NCI-H2171 (cell line): ENCODE results near the gene CNKSR2.
"Not testable (repeated sequence)": the region's sequence is repeated elsewhere in the genome, so short reads cannot be mapped to it uniquely, and the experiment has no call there.

Experiments used
- DNase-seq: peaks from one replicate; lab custom pipeline; 2025; lab: John Stamatoyannopoulos, UW

Gene CNKSR2

DNA sequence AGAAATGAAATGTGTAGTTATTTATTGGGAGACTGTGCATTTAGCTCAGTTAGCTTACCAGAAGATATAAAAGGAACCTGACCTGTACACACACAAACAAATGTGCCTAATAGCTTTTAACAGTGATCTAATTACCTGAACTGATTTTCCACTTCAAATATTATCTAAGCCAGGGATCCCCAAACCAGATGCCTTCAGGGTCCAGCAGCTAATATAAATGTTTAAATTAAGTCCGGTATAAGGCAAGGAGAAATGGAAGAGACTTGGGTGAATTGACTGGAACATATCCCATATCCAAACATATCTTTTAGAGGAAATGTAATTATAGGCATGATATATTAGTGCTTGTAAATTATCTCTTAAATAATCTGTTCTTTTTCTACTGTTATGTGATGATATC is 66.7 kb downstream of the CNKSR2 start:
- no peak for DNase-seq

- DNase-seq, result no peak
Measured at GRCh38 chrX:21457718-21458117, 83.5 kb downstream of the CNKSR2 start.

DNA sequence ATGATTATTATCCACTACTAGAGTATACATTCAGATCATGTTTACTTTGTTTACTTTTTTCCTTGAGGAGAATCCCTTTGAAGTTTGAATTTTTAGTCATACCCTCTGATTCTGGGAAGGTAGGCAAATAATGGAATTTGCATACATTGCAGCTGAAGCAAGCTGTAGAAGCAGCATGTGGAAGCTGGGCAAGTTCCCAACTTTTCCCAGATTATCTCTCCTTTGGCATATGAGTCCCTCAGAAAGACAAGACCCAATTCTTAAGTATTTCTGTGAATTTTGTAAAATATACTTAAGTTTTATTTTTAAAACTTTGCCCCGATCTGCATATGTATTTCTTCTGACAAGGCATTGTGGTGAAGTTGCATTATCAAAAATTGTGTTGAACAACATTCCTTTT is 94.9 kb downstream of the CNKSR2 start:
- DNase-seq, result no peak

DNA sequence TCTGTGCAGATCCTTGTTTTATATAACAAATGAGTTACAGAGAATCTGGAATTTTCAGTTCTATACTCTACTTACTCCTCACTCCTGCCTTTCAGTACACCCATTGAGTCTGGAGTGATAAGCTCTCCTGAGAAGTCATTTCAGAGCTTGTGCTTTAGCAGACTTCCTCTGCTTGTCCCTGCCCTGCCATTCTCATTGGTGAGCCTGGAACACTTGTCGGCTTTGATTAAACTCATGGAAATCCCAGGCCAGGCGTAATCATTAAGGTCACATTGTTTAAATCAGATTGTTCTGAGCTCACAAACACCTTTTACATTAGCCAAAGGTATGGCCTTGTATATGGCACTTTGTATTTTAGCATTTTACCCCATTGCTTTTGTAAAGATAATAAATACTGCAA is 102.7 kb downstream of the CNKSR2 start:
- DNase-seq, result no peak

DNA sequence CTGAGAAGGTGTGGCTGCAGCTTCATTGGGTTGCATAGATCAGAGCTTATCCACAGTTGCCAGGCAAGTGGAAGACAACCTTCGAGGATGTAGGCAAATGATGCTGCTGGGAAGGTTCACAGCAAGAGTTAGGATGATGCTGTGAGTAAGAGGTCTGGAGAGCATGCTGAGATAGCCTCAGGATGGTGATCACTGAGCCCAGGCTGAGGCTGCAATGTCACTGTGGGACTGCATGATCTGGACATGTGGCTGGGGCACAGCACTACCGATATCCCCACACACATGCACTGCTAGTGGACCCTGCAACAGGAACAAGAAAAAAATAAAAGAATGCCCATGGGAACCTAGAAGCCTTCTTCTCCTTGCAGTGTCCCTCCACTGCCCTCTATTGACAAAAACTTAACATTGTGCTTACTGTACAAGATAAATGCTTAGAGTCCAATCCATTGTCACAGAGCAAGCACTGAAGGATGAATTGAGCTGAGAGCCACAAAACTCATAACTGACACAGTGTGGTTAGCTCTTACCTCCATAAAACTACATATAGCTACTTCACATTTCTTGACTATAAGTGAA is 105.6 kb downstream of the CNKSR2 start:
- peak; percentile 20 for DNase-seq

- DNase-seq, result no peak
Measured at GRCh38 chrX:21481761-21482160, 107.5 kb downstream of the CNKSR2 start.

GRCh38 chrX:21484051-21484450 is 109.8 kb downstream of the CNKSR2 start:
- not testable (repeated sequence) for DNase-seq

DNA sequence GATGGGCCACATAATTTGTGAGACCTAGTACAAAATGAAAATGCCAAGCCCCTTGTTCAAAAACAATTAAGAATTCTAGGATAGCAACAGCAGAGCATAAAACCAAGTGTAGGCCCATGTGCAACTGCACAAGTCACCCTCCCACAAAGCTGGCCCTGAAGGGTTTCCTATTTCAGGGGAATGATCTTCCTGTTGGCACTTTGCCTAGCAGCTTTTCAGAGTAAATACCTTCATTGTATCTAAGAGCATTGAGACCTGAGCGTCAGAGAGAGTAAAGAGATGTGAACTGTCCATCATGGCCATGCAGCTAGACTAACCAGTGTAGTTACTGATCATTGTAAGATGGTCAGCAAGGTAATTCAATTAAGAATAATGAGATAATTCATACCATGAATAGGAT is 113.6 kb downstream of the CNKSR2 start:
- DNase-seq, result peak; percentile 56

GRCh38 chrX:21490341-21490740 is 116.1 kb downstream of the CNKSR2 start:
- DNase-seq, result peak; percentile 2

DNA sequence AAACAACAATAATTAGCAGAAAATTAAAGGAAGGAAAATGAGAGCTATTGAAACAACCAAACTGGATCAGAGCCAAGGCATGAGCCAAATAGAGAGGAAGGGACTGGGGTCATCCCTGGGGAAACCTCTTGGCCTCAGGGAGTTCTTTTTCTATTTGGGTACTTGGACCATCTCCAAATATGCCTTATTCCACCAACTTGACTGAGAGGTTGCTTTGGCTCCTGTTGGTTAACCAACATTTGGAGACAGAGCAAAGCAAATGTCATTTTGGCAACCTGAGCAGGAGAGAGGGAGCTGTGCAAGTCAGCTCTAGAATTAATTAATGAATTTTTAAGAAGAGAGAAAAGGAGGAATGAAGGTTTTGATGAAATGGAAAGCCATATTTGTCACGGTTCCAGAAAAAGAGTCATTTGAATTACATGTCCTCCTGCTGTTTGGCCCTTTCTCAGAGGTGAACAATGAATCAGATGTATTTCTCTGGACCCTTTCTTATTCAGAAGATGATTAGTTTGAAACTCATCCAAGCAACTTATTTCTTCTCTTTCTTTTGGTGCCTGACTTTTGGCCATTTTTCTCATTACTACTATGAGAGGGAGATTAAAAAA is 119.1 kb downstream of the CNKSR2 start:
- DNase-seq, result peak; percentile 10

DNA sequence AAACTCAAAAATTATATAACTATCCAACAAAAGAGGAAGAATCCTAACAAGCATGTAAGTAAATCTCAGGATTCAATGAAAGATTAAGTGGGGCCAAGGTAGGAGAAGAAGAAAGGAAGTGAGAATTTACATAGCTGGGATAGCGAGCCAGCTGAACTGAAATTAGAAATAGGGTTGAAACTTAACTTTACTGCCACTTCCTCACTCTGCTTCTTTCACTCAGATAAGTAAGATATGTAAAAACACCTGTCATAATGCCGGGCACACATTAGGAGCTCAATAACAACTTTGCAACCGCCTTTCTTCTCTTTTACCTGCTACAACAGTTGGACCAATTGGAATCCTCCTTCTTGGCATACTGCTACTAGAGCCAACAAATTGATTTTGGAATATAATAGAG is 129.4 kb downstream of the CNKSR2 start:
- DNase-seq, result no peak

- no peak for DNase-seq
Measured at GRCh38 chrX:21509912-21510311, 135.7 kb downstream of the CNKSR2 start.

- no peak for DNase-seq
Measured at GRCh38 chrX:21524008-21524407, 149.8 kb downstream of the CNKSR2 start.

GRCh38 chrX:21528076-21528475 is 153.9 kb downstream of the CNKSR2 start:
- no peak for DNase-seq

DNA sequence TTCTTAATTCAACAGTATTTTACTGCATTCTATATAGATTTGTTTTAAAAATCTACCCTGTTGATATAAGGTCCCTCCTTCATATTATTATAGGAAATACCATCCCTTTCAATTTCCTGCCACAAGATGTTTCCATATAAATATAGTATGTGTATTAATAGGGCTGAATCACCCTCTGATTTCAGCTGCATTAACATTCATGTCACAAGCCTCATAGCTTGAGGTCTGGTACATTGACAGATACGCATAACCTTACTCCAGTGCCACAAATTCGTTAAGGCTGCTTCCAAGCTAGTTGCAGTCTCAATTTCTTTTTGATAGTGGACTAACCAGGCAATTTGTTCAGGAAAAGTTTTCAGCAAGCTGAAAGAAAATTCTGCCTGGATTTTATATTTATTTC is 155.6 kb downstream of the CNKSR2 start:
- no peak for DNase-seq

- DNase-seq, result not testable (repeated sequence)
Measured at GRCh38 chrX:21544642-21545041, 170.4 kb downstream of the CNKSR2 start.

DNA sequence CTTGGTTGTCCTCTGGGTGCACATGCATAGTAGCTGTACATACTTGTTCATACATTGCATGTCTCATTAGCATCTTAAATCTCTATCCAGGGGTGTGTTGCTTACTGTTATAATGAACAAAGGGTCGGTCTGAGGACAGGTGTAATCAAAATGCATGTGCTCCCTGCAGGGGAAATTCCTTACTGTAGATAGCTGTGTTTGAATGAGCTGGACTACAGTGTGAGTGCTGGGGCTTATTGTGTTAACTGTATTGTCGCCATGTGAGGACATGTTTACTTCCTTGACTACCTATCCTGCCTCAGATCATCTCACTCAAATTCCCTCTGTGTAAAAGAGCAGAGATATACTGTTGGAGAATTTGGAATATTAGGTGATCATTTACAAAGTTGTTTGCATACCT is 185.2 kb downstream of the CNKSR2 start:
- DNase-seq, result no peak

- no peak for DNase-seq
Measured at GRCh38 chrX:21565025-21565424, 190.8 kb downstream of the CNKSR2 start.

DNA sequence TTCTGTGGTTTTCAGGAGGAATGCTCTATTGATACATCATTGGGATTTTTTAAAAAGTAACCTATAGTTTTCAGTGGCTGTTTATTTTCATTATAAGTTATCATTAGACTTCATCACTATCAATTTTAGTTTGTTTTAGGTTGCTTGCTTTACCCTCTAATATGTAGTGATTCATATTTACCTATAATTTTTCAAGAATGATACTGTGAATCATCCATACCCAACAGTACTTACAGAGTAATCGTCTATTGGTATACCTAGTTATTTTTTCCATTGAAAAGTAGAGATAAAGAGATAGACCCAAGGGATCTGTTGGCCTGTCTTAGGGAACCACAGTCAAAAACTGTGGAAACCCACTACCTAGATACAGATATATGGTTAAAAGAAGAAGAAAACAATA is 200.6 kb downstream of the CNKSR2 start:
- DNase-seq, result no peak

DNA sequence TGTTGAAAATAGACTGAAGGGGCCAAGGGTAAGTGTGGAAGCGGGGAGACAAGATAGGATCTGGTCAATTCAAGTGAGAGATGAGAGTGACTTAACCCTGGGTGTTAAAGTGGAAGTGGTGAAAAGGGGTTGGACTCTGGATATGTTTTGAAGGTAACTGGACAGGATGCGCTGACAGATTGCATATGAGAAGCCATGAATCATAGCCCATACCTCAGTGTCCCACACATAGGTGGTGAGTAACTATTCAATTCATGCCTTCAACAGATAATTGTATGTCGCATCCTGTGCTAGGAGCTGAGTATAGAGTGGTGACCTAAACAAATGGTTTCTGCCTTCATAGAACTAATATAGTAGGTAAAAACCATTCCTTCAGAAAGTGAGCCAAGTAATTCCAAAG is 207.3 kb downstream of the CNKSR2 start:
- no peak for DNase-seq

DNA sequence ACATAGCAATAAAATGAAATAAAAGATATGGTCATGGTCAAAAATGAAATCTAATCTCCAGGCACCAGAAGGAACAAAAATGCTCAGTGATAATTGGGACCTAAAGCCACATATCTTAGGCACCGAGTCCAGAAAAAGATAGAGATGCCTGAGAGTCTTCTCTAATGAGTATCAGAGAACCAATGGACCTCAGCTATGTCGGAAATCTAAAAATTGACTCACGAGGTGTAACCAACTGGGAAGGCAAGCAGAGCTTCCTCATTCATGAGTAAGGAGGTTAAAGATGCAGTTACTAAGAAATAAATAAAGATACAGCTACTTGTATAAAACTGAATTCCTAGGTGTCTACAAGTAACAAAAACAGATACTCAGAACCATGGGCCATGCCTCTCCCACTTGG is 211.8 kb downstream of the CNKSR2 start:
- no peak for DNase-seq

DNA sequence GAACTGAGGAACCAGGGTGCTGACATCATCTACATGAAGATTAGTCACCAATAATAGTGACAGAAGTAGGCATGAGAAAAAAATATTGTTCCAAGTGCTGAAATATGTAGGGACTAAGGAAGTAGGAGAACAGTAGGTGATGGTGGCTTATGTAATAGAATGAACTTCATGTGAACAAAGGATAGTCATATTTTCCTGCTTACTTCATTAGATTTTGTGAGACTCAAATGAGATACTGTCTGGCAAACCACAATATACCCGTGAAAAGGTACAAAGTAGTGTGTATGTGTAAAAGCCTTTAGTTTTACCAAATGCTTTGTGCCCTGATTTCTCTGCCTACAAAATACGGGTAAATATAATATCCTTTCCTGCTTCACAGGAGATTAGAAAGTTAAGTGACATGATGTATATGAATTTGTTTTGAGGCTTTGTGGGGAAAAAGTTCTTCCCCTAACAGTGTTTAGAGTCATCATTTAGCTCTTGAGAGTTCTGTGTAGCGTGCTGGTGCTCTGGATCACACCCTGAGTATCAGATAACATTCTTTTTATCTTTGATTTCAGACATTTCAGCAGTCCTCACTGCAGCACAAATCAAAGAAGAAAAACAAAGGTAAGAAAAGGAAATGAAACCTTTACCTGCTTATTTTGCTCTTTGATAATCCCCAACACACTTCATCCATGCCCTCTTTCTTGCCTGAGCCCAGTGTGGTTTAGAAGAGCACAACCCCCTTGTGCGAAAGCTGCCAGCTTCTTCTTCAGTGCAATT is 216.0 kb downstream of the CNKSR2 start:
- DNase-seq, result no peak

DNA sequence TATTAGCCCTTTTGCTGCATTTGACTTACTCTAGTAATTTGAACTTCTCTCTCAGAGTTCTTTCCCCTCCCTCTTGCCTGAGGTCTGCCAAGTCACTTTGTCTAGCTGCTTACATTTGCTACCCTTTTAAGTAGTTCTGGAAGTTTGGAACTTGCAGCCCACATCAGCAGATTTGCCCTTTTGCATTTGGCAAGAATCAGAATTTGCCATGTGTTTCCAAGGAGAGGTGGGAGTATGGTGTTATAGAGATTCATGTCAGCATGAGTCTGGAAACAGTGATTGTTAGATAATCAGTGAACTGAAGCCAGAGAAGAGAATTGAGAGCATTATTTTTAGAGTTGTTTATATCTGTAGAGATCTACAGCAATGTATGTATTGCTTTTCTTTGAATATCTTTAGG is 231.8 kb downstream of the CNKSR2 start:
- no peak for DNase-seq

DNA sequence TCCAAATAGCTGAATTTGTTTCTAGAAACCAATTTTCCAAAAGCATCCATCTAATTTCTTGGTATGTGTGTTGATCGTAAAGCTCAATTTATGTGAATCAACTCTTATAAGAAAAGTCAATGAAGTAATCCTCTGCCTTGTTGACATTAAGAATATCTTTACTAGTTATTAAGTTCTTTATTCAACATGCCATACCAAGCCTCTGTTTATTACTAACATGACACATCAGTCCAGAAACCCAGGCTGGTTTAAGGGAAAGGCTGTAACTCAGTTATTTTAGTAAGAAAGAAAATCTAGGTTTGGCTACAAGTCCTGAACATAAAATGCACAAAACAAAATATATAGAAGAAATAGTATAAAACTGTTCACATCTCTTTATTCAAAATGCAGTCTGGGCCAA is 235.9 kb downstream of the CNKSR2 start:
- DNase-seq, result no peak
